PFSK-1 (cell line): ENCODE data around the gene KRTAP6-3.

Experiments used
- POLR2AphosphoS5 ChIP-seq: IDR thresholded peaks from 2 replicates; pipeline ENCODE4 v1.6.1; 2012; ENCODE audit warnings: low read depth, mild to moderate bottlenecking, control low read depth, low read length, moderate library complexity
- SIN3A ChIP-seq: IDR thresholded peaks from 2 replicates; pipeline ENCODE4 v1.6.1; 2012; ENCODE audit warnings: mild to moderate bottlenecking, low read length, moderate library complexity, borderline replicate concordance; ENCODE audit not compliant: insufficient read depth
- TAF1 ChIP-seq: IDR thresholded peaks from 2 replicates; pipeline ENCODE4 v1.6.1; 2012; ENCODE audit warnings: low read length, control low read depth, borderline replicate concordance; ENCODE audit not compliant: insufficient read depth
- TF ChIP-seq, protein P1 (sequence below), 2 experiments: IDR thresholded peaks; 2 replicates each; pipeline versions ENCODE4 v1.6.1 to v1.8.0; 2011 to 2012; ENCODE audit warnings: low read depth in 2 of 2, low read length in 2 of 2, control low read depth in 1 of 2, inconsistent platforms in 1 of 2, mild to moderate bottlenecking in 1 of 2, moderate library complexity in 1 of 2; ENCODE audit not compliant: insufficient read depth in 1 of 2

GRCh38 chr21:30605968-30606367 is 13.7 kb downstream of the KRTAP6-3 start:
- TF ChIP-seq, protein P1, sequence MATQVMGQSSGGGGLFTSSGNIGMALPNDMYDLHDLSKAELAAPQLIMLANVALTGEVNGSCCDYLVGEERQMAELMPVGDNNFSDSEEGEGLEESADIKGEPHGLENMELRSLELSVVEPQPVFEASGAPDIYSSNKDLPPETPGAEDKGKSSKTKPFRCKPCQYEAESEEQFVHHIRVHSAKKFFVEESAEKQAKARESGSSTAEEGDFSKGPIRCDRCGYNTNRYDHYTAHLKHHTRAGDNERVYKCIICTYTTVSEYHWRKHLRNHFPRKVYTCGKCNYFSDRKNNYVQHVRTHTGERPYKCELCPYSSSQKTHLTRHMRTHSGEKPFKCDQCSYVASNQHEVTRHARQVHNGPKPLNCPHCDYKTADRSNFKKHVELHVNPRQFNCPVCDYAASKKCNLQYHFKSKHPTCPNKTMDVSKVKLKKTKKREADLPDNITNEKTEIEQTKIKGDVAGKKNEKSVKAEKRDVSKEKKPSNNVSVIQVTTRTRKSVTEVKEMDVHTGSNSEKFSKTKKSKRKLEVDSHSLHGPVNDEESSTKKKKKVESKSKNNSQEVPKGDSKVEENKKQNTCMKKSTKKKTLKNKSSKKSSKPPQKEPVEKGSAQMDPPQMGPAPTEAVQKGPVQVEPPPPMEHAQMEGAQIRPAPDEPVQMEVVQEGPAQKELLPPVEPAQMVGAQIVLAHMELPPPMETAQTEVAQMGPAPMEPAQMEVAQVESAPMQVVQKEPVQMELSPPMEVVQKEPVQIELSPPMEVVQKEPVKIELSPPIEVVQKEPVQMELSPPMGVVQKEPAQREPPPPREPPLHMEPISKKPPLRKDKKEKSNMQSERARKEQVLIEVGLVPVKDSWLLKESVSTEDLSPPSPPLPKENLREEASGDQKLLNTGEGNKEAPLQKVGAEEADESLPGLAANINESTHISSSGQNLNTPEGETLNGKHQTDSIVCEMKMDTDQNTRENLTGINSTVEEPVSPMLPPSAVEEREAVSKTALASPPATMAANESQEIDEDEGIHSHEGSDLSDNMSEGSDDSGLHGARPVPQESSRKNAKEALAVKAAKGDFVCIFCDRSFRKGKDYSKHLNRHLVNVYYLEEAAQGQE (IDR thresholded peaks at IDR 0.05; ENCODE audit: insufficient read depth in 1 of 2, low read depth in 2 of 2, low read length in 2 of 2), result no peak
- TF ChIP-seq TAF1 (no peak), SIN3A (no peak), POLR2AphosphoS5 (no peak)
